Smooth muscle cell (in vitro differentiated cells): ENCODE data around the gene ADGRV1. TPM values are rescaled to one million over a fixed set of nuclear protein-coding genes. Genes with fewer than 3 reads are reported as not detected.
"Not testable (repeated sequence)": the region's sequence is repeated elsewhere in the genome, so short reads cannot be mapped to it uniquely, and the experiment has no call there.

Source experiments
- DNase-seq: peaks from one replicate; lab custom pipeline; 2025; ENCODE audit not compliant: unreplicated experiment; lab: John Stamatoyannopoulos, UW
- H2AFZ ChIP-seq: fragments of 200-600 bp; sonication (generic); 2 replicates; pipeline ENCODE4 v1.6.0; 2016; ENCODE audit warnings: antibody characterized with exemption, low read depth, mild to moderate bottlenecking
- H3F3A ChIP-seq: fragments of 200-600 bp; sonication (generic); 2 replicates; pipeline ENCODE4 v1.6.0; 2017; ENCODE audit warnings: antibody characterized with exemption, low read depth
- H3K27ac ChIP-seq: fragments of 200-600 bp; sonication (generic); 2 replicates; pipeline ENCODE4 v1.5.1; 2016; ENCODE audit warnings: low read depth, mild to moderate bottlenecking
- H3K27me3 ChIP-seq: fragments of 200-600 bp; sonication (generic); 2 replicates; pipeline ENCODE4 v1.6.1; 2016; ENCODE audit warnings: low read depth, mild to moderate bottlenecking
- H3K36me3 ChIP-seq: fragments of 200-600 bp; sonication (generic); 2 replicates; pipeline ENCODE4 v1.5.1; 2016; ENCODE audit warnings: low read depth
- H3K4me1 ChIP-seq: fragments of 200-600 bp; sonication (generic); 2 replicates; pipeline ENCODE4 v1.5.1; 2016; ENCODE audit warnings: low read depth
- H3K4me2 ChIP-seq: fragments of 200-600 bp; sonication (generic); 2 replicates; pipeline ENCODE4 v1.6.0; 2016; ENCODE audit warnings: mild to moderate bottlenecking
- H3K4me3 ChIP-seq: fragments of 200-600 bp; sonication (generic); 2 replicates; pipeline ENCODE4 v1.5.1; 2016; ENCODE audit warnings: mild to moderate bottlenecking
- H3K79me2 ChIP-seq: fragments of 200-600 bp; sonication (generic); 2 replicates; pipeline ENCODE4 v1.6.0; 2016; ENCODE audit warnings: low read depth, mild to moderate bottlenecking
- H3K9ac ChIP-seq: fragments of 200-600 bp; sonication (generic); 2 replicates; pipeline ENCODE4 v1.6.0; 2016; ENCODE audit warnings: low read depth
- H3K9me3 ChIP-seq: fragments of 200-600 bp; sonication (generic); replicated peaks from 2 replicates; pipeline ENCODE4 v1.5.1; 2016; ENCODE audit warnings: low read depth
- H4K20me1 ChIP-seq: fragments of 200-600 bp; sonication (generic); 2 replicates; pipeline ENCODE4 v1.6.0; 2016; ENCODE audit warnings: low read depth
- WGBS: methylation state at CpG from one replicate; pipeline ENCODE4 v1.1.7; 2016; ENCODE audit warnings: low lambda C conversion rate; 5-methylcytosine and 5-hydroxymethylcytosine counted together
- polyA plus RNA-seq: library from polyadenylated mRNA; unstranded; fragments of >200 nt; fragmentation: Nextera tagmentation; extraction: Ambion mirVana; gene quantifications from 2 replicates; pipeline ENCODE4 v1.2.1, GENCODE V29; 2016
- total RNA-seq: library from RNA; depleted of rRNA; stranded (reverse); fragments of >200 nt; gene quantifications from 2 replicates; pipeline ENCODE4 v1.2.3, GENCODE V29; 2014
- TF ChIP-seq, protein P1 (sequence below): fragments of 200-600 bp; sonication (generic); IDR thresholded peaks from 2 replicates; pipeline ENCODE4 v1.5.1; 2017; ENCODE audit warnings: borderline replicate concordance, mild to moderate bottlenecking, antibody characterized with exemption; ENCODE audit not compliant: insufficient read depth, poor library complexity, severe bottlenecking

ADGRV1 gene
- total and polyA plus RNA-seq, 2 experiments from 2014 or later = 16.8 to 17.7 TPM

DNA sequence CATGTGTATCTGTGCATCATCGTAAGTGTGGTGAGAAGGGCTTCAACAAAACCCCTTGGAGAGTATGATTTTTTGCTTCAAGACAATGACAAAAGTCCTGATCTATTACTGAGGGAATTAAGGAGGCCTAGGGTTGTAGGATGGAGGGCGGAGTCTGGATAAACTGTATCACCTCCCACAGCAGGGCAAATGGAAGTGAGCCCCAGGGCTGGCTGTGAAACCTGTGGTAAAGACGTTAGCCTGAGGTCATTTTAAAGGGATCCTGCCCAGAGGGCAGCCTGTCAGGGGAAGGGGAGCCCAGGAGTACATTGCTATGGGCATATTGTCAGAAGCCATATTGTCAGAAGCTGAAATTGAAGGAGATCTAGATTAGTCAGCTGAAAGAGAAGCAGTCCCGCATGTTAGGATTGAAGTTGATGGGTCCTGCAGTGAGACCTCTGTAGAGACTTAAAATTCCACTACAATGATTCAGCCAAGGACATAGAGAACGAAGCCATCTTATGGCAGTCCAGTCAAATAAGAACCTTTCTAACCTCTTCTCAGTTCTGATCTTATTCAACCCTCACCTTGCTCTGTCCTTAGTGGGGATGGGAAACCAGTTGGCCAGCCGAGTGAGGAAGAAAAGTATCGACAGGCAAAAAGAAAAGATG lies 26.9 kb downstream of the ADGRV1 start:
- Histone ChIP-seq H3K9ac (no peak overlapping the region), H3K4me1 (no peaks in the 10 kb centered on the region), H4K20me1 (no peaks in the 10 kb centered on the region), H3K9me3 (no peaks in the 10 kb centered on the region), H3F3A (no peaks in the 10 kb centered on the region), H3K27me3 (no peaks in the 10 kb centered on the region), H3K4me3 (no peak overlapping the region), H3K4me2 (no peak overlapping the region), H3K36me3 (no peaks in the 10 kb centered on the region), H3K79me2 (no peaks in the 10 kb centered on the region), H2AFZ (no peak overlapping the region), H3K27ac (no peak overlapping the region)
- TF ChIP-seq, protein P1, sequence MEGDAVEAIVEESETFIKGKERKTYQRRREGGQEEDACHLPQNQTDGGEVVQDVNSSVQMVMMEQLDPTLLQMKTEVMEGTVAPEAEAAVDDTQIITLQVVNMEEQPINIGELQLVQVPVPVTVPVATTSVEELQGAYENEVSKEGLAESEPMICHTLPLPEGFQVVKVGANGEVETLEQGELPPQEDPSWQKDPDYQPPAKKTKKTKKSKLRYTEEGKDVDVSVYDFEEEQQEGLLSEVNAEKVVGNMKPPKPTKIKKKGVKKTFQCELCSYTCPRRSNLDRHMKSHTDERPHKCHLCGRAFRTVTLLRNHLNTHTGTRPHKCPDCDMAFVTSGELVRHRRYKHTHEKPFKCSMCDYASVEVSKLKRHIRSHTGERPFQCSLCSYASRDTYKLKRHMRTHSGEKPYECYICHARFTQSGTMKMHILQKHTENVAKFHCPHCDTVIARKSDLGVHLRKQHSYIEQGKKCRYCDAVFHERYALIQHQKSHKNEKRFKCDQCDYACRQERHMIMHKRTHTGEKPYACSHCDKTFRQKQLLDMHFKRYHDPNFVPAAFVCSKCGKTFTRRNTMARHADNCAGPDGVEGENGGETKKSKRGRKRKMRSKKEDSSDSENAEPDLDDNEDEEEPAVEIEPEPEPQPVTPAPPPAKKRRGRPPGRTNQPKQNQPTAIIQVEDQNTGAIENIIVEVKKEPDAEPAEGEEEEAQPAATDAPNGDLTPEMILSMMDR = no peak
- 86% methylated on average over 7 of the region's 7 CpGs for WGBS
- DNase-seq = no peak

DNA sequence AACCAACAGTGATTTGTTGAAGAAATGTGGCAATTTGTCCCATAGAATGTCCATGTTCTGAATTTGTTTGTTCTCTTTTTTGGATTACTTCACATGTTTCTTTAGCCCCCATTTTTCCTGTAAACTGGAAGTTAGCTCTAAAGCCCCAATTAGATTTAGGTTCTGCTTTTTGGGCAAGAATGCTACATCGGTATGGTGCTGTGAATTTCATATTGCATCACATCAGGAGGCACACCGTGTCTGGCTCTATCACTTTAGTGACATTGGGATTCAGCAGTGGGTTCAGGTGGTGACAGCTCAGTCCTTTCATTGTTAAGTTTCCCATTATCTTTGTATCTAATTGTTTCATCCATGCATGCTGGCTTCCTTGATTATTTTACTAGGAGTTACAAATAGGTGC lies 27.9 kb downstream of the ADGRV1 start:
- H4K20me1 ChIP-seq = no peaks in the 10 kb centered on the region
- no peak for DNase-seq
- no peak overlapping the region for H3K4me3 ChIP-seq
- 85% methylated on average over 2 of the region's 2 CpGs for WGBS
- H3K4me1 ChIP-seq = no peaks in the 10 kb centered on the region
- H3K27ac ChIP-seq = no peak overlapping the region
- no peaks in the 10 kb centered on the region for H3K9me3 ChIP-seq
- no peaks in the 10 kb centered on the region for H3K27me3 ChIP-seq
- H3K79me2 ChIP-seq = no peaks in the 10 kb centered on the region
- no peaks in the 10 kb centered on the region for H3K36me3 ChIP-seq
- TF ChIP-seq, protein P1 = no peak
- H3K4me2 ChIP-seq = no peak overlapping the region
- no peaks in the 10 kb centered on the region for H3F3A ChIP-seq
- no peak overlapping the region for H3K9ac ChIP-seq
- no peak overlapping the region for H2AFZ ChIP-seq

DNA sequence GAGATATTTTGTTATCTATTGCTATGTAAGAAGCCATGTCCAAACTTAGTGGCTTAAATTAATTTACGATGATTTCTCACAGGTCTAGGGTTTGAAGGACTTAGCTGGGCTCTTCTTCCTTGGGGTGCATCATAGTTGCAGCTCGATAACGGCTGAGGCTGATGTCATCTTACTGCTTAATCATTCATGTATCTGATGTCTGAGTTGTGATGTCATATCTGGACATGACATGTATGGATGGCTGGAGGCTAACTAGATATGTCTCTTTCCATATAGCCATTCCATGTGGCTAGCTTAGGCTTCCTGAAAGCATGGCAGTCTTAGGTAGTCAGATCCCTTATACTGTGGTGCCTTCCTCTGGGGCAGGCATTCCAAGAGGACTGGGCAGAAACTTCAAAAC lies 31.6 kb downstream of the ADGRV1 start:
- no peak for DNase-seq

DNA sequence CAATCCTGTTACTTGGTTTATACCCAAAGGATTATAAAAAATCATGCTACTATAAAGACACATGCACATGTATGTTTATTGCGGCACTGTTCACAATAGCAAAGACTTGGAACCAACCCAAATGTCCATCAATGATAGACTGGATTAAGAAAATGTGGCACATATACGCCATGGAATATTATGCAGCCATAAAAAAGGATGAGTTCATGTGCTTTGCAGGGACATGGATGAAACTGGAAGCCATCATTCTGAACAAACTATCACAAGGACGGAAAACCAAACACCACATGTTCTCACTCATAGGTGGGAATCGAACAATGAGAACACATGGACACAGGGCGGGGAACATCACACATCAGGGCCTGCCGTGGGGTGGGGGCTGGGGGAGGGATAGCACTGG lies 34.5 kb downstream of the ADGRV1 start:
- not testable (repeated sequence) for H3K79me2 ChIP-seq, DNase-seq, H3K9me3 ChIP-seq, H3K36me3 ChIP-seq, H3K27ac ChIP-seq, H3F3A ChIP-seq, H2AFZ ChIP-seq, H3K4me2 ChIP-seq, H3K27me3 ChIP-seq, H4K20me1 ChIP-seq, H3K4me1 ChIP-seq, H3K4me3 ChIP-seq, H3K9ac ChIP-seq
- 98% methylated on average over 6 of the region's 6 CpGs for WGBS

More for the DNA sequence above, 31.6 kb downstream of the ADGRV1 start:
- Histone ChIP-seq H2AFZ (no peak overlapping the region), H3K27me3 (no peaks in the 10 kb centered on the region), H3K27ac (no peak overlapping the region), H3K4me1 (no peaks in the 10 kb centered on the region), H3K9ac (no peak overlapping the region), H3K79me2 (no peaks in the 10 kb centered on the region), H3F3A (no peaks in the 10 kb centered on the region), H3K4me2 (no peak overlapping the region), H3K9me3 (no peaks in the 10 kb centered on the region), H3K36me3 (no peaks in the 10 kb centered on the region), H4K20me1 (no peaks in the 10 kb centered on the region), H3K4me3 (no peak overlapping the region)
- WGBS = 93% methylated on average over 3 of the region's 3 CpGs
- TF ChIP-seq, protein P1 = no peak

DNA sequence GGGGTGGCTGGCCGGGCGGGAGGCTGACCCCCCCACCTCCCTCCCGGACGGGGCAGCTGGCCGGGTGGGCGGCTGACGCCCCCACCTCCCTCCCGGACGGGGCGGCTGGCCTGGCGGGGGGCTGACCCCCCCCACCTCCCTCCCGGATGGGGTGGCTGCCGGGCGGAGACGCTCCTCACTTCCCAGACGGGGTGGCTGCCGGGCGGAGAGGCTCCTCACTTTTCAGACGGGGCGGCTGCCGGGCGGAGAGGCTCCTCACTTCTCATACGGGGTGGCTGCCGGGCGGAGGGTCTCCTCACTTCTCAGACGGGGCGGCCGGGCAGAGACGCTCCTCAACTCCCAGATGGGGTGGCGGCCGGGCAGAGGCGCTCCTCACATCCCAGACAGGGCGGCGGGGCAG lies 37.2 kb downstream of the ADGRV1 start:
- H3K27ac ChIP-seq, H3K4me2 ChIP-seq, DNase-seq, H3K27me3 ChIP-seq, H3F3A ChIP-seq, H2AFZ ChIP-seq, H3K79me2 ChIP-seq, H3K4me3 ChIP-seq, H3K4me1 ChIP-seq, H3K36me3 ChIP-seq, H3K9me3 ChIP-seq, H4K20me1 ChIP-seq, H3K9ac ChIP-seq: not testable (repeated sequence)
- 98% methylated on average over 13 of the region's 34 CpGs for WGBS
